Vagina (tissue), 2 donors: ENCODE data around the gene PPP4R3B. TPM values are rescaled to one million over a fixed set of nuclear protein-coding genes. Genes with fewer than 3 reads are reported as not detected.

ENCODE experiments used
- DNase-seq, 2 donors: peaks; one replicate each; pipeline ENCODE4 v3.0.0-alpha.2; 2017; ENCODE audit errors: extremely low spot score in 2 of 2
- H3K27ac ChIP-seq: fragments of 200-600 bp; sonication (generic); one replicate; pipeline ENCODE4 v1.5.1; 2019
- H3K27me3 ChIP-seq: fragments of 200-600 bp; sonication (generic); one replicate; pipeline ENCODE4 v1.5.1; 2019
- H3K36me3 ChIP-seq, 2 donors: fragments of 200-600 bp; sonication (generic); one replicate each; pipeline ENCODE4 v1.5.1; 2017 to 2019
- H3K4me1 ChIP-seq: fragments of 200-600 bp; sonication (generic); one replicate; pipeline ENCODE4 v1.5.1; 2019
- H3K4me3 ChIP-seq, 2 donors: fragments of 200-600 bp; sonication (generic); 1 replicate in 1 of 2; 2 replicates in 1 of 2; pipeline ENCODE4 v1.5.1; 2016 to 2019
- H3K9me3 ChIP-seq: fragments of 200-600 bp; sonication (generic); one replicate; pipeline ENCODE4 v1.5.1; 2019
- POLR2A ChIP-seq, 2 donors: fragments of 450-650 bp; IDR thresholded peaks; one replicate each; pipeline ENCODE4 v1.6.1; 2017; ENCODE audit warnings: antibody characterized with exemption in 2 of 2, mild to moderate bottlenecking in 2 of 2, moderate library complexity in 2 of 2
- POLR2AphosphoS5 ChIP-seq, 2 donors: sonication (generic); formaldehyde crosslinking; IDR thresholded peaks; one replicate each; pipeline ENCODE4 v1.9.0; 2017; ENCODE audit warnings: antibody characterized with exemption in 2 of 2, mild to moderate bottlenecking in 2 of 2, low read depth in 1 of 2; ENCODE audit not compliant: insufficient read depth in 1 of 2
- intact Hi-C: fragments of 100-400 bp; cut with DNase I; formaldehyde crosslinking; loops from one replicate; pipeline ENCODE4 v1.15.1; 2023
- total RNA-seq: library from RNA; depleted of rRNA; stranded (reverse); fragments of >200 nt; gene quantifications from one replicate; pipeline ENCODE4 v1.2.3, GENCODE V29; 2016
- TF ChIP-seq, protein P1 (sequence below), 3 experiments: fragments of 450-650 bp in 2 of 3; fragments of 200-600 bp in 1 of 3; sonication (generic) in 1 of 3; IDR thresholded peaks; one replicate each; pipeline ENCODE4 v1.5.1; 2017 to 2019; ENCODE audit warnings: antibody characterized with exemption in 3 of 3, mild to moderate bottlenecking in 2 of 3, moderate library complexity in 2 of 3

The PPP4R3B gene
- total RNA-seq, 1 donor from 2014 or later: 44.9 TPM

DNA sequence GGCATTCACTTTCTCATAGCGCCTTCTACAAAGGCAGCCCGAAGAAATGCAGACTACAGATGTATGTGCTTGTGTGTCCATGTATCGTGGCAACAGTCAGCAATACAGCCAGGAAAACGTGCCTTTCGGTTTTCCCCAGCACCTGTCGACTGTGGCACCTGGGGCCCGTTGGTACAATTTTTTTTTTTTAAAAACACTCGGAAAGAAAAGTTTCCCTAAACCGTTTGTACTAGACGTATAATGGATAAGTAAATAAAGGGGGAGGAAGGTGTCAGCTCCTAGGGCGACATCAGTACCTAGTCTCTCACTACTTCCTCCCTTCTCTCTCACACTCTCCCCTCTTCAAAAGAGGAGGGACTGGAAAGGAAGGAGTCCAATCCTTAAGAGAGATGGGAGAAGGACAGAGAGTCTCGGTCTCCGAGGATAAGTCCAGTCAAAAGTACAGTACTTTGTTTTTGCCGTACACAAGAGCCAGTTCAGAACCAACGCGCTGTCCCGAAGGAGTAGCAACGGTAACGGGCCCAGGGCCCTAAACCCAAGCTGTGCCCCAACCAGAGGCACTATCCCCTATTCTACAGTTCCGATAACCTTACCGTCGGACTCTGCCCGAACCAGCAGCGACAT is 759 bp downstream of the PPP4R3B start:
- H3K4me3 ChIP-seq: peak overlapping the region; percentile 93 to 95
- peaks cover 50% of the 10 kb centered on the region for H3K4me1 ChIP-seq
- TF ChIP-seq, protein P1, sequence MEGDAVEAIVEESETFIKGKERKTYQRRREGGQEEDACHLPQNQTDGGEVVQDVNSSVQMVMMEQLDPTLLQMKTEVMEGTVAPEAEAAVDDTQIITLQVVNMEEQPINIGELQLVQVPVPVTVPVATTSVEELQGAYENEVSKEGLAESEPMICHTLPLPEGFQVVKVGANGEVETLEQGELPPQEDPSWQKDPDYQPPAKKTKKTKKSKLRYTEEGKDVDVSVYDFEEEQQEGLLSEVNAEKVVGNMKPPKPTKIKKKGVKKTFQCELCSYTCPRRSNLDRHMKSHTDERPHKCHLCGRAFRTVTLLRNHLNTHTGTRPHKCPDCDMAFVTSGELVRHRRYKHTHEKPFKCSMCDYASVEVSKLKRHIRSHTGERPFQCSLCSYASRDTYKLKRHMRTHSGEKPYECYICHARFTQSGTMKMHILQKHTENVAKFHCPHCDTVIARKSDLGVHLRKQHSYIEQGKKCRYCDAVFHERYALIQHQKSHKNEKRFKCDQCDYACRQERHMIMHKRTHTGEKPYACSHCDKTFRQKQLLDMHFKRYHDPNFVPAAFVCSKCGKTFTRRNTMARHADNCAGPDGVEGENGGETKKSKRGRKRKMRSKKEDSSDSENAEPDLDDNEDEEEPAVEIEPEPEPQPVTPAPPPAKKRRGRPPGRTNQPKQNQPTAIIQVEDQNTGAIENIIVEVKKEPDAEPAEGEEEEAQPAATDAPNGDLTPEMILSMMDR (IDR thresholded peaks at IDR 0.05): no peak
- TF ChIP-seq POLR2AphosphoS5 (IDR thresholded peaks at IDR 0.05; ENCODE audit: insufficient read depth in 1 of 2, low read depth in 1 of 2): no peak
- TF ChIP-seq POLR2A (IDR thresholded peaks at IDR 0.05): no peak
- H3K9me3 ChIP-seq: no peaks in the 10 kb centered on the region
- H3K27ac ChIP-seq: peak overlapping the region; percentile 92
- H3K36me3 ChIP-seq: peaks cover 0 to 24% of the 10 kb centered on the region in 2 donors
- intact Hi-C loops: no loop called here
- DNase-seq: no peak
- H3K27me3 ChIP-seq: no peaks in the 10 kb centered on the region

DNA sequence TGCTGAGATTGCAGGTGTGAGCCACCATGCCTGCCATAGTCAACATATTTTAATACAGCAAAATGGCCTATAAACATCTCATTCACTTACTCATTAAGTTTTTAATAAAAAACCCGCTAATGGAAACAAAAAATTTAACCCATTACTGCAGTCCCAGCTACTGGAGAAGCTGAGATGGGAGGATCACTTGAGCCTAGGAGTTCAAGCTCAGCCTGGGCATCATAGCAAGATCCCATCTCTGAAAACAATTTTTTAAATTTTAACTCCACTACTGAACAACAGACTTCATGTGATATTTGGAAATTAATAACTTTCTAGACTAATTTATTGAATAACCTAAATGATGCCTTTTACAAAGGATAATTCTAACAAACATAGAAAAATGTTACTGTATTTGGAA is 5.4 kb downstream of the PPP4R3B start:
- Histone ChIP-seq H3K4me3 (no peak overlapping the region), H3K27ac (no peak overlapping the region), H3K36me3 (peaks cover 0 to 37% of the 10 kb centered on the region in 2 donors), H3K4me1 (peaks cover 27% of the 10 kb centered on the region), H3K27me3 (no peaks in the 10 kb centered on the region), H3K9me3 (no peaks in the 10 kb centered on the region)
- TF ChIP-seq, protein P1 (IDR thresholded peaks at IDR 0.05): no peak
- TF ChIP-seq POLR2AphosphoS5 (IDR thresholded peaks at IDR 0.05; ENCODE audit: insufficient read depth in 1 of 2, low read depth in 1 of 2) (no peak), POLR2A (IDR thresholded peaks at IDR 0.05) (no peak)
- intact Hi-C loops: no loop called here
- no peak for DNase-seq

DNA sequence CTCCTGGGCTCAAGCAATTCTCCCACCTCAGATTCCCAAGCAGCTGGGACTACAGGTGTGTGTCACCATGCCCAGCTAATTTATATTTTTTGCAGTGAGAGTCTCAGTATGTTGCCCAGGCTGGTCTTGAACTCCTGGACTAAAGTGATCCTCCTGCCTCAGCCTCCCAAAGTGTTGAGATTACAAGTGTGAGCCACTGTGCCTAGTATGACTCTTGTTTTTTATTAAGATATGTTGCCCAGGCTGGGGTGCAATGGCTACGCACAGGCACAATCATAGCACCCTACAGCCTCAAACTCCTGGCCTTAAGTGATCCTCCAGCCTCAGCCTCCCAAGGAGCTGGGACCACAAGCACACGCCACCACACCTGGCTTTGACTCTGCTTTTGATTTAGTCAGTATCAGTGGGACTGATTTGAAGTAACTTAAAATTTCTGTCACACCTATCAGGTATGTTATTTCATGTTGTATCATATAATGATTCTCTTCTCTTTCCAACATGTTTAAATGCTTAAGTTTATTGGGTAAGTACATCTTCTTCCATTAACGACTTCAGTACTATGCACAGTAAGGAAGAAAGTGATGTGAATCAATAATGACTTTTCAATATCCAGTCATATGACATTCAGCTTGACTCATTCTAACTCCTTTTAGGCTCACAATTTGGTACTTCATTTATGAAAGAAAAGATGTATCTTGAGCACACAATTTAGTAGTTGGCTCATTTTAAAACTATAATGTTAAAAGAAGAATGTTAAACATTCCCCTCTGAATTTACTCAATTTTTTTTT is 6.3 kb downstream of the PPP4R3B start:
- Histone ChIP-seq H3K27ac (no peak overlapping the region), H3K36me3 (peaks cover 0 to 37% of the 10 kb centered on the region in 2 donors), H3K4me3 (no peak overlapping the region), H3K27me3 (no peaks in the 10 kb centered on the region), H3K4me1 (peaks cover 24% of the 10 kb centered on the region), H3K9me3 (no peaks in the 10 kb centered on the region)
- no peak for DNase-seq
- TF ChIP-seq, protein P1 (IDR thresholded peaks at IDR 0.05): no peak
- TF ChIP-seq POLR2AphosphoS5 (IDR thresholded peaks at IDR 0.05; ENCODE audit: insufficient read depth in 1 of 2, low read depth in 1 of 2): no peak
- TF ChIP-seq POLR2A (IDR thresholded peaks at IDR 0.05): no peak
- intact Hi-C loops: no loop called here

DNA sequence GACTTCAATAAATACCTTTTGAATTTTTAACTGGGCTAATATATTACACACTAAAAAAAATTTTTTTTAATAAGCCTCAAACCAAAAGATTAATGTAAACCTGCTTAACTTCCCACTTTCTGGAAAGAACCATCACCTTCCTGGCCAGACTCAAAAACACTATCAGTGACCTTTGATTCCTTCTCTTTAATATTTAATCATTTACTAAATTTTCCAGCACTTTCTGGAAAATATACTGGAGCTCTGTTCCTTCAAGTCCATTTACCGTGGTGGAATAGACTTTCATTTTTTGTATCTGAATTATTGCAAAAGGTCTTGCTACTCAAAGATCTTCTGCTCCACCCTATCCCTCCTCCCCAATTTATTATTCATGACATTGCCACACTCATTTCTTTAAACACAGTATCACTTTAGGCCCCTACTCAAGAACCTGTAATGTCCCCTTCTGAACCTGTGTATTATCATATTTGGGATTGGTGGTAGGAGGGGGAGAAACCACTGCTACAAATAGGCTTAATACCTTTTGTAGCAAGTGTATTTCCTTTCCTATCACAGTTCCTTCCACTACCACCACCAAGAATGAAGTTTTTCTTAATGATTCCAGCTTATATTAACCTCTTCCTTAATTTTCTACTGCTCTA is 7.4 kb downstream of the PPP4R3B start:
- TF ChIP-seq POLR2AphosphoS5 (IDR thresholded peaks at IDR 0.05; ENCODE audit: insufficient read depth in 1 of 2, low read depth in 1 of 2) (no peak), POLR2A (IDR thresholded peaks at IDR 0.05) (no peak)
- TF ChIP-seq, protein P1 (IDR thresholded peaks at IDR 0.05): no peak

More for the DNA sequence above, 7.4 kb downstream of the PPP4R3B start:
- no peak overlapping the region for H3K4me3 ChIP-seq
- H3K9me3 ChIP-seq: no peaks in the 10 kb centered on the region
- H3K36me3 ChIP-seq: peaks cover 0 to 37% of the 10 kb centered on the region in 2 donors
- H3K27ac ChIP-seq: no peak overlapping the region
- H3K4me1 ChIP-seq: peaks cover 13% of the 10 kb centered on the region
- no peak for DNase-seq
- H3K27me3 ChIP-seq: no peaks in the 10 kb centered on the region
- intact Hi-C loops: no loop called here
